Measurements from ENCODE around the gene PLCG2. TPM values are rescaled to one million over a fixed set of nuclear protein-coding genes. Genes with fewer than 3 reads are reported as not detected.

Gene PLCG2
- total RNA-seq, 6 experiments from 2014 or later, result 11.1 to 23.1 (median 17.7) TPM

DNA sequence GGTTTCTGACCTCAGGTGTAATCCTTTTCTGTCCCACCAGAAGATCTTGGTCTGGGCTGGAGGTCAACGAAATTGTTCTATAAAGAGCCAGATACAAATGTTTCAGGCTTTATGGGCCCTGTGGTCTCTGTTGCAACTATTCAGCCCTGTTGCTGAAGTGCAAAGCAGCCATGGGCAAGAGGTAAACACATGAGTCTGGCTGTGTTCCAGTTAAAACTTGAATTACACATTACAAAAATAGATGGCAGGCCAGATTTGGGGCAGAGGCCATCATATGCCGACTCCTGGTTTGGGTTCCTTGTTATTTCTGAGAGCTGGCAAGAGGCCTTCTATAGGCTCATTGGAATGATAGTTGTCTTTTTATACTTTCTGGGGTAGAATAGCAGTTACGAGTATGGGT is 117.8 kb downstream of the PLCG2 start:
- TF ChIP-seq, protein P1, sequence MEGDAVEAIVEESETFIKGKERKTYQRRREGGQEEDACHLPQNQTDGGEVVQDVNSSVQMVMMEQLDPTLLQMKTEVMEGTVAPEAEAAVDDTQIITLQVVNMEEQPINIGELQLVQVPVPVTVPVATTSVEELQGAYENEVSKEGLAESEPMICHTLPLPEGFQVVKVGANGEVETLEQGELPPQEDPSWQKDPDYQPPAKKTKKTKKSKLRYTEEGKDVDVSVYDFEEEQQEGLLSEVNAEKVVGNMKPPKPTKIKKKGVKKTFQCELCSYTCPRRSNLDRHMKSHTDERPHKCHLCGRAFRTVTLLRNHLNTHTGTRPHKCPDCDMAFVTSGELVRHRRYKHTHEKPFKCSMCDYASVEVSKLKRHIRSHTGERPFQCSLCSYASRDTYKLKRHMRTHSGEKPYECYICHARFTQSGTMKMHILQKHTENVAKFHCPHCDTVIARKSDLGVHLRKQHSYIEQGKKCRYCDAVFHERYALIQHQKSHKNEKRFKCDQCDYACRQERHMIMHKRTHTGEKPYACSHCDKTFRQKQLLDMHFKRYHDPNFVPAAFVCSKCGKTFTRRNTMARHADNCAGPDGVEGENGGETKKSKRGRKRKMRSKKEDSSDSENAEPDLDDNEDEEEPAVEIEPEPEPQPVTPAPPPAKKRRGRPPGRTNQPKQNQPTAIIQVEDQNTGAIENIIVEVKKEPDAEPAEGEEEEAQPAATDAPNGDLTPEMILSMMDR (IDR thresholded peaks at IDR 0.05), result no peak
- no peak for TF ChIP-seq POLR2A (IDR thresholded peaks at IDR 0.05)
- DNase-seq, result no peak
- WGBS (ENCODE audit: insufficient coverage, low coverage, low lambda C conversion rate, missing lambda C conversion rate), result 72% methylated on average over 3 of the region's 3 CpGs
- no peak overlapping the region for H3K4me3 ChIP-seq
- peak; percentile 25 to 53 (median 41) for ATAC-seq
- H3K27ac ChIP-seq, result no peak overlapping the region
- H3K4me1 ChIP-seq, result peaks cover 0 to 3% (median 0%) of the 10 kb centered on the region in 4 donors
- H3K36me3 ChIP-seq, result no peaks in the 10 kb centered on the region
- H3K9me3 ChIP-seq, result no peaks in the 10 kb centered on the region
- intact Hi-C loops (cut with DNase I), result no loop called here
- H3K27me3 ChIP-seq, result no peaks in the 10 kb centered on the region

DNA sequence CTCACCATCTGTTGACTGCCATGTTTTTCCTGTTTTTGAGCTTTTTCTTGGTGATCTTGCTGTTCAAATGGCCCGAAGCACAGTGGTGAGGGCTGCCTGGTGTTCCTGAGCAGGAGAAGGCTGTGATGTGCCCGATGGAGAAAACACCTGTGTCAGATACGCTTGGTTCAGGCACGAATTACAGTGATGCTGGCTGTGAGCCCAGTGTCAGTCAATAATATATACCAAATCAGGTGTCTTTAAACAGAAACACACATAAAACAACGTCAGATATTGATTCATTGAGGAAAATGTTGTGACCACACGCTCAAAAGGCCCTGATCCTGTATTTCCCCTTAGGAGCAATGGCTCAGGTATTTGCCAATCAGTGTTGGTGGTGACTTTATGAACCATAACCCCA is 120.5 kb downstream of the PLCG2 start:
- DNase-seq (no peak), ATAC-seq (no peak)
- 49% methylated on average over 6 of the region's 6 CpGs for WGBS (ENCODE audit: insufficient coverage, low coverage, low lambda C conversion rate, missing lambda C conversion rate)
- no peak overlapping the region for H3K4me3 ChIP-seq
- H3K27ac ChIP-seq, result no peak overlapping the region
- TF ChIP-seq, protein P1 (IDR thresholded peaks at IDR 0.05), result no peak
- TF ChIP-seq POLR2A (IDR thresholded peaks at IDR 0.05), result no peak
- H3K4me1 ChIP-seq, result peaks cover 0 to 3% (median 0%) of the 10 kb centered on the region in 4 donors
- H3K9me3 ChIP-seq, result no peaks in the 10 kb centered on the region
- no peaks in the 10 kb centered on the region for H3K36me3 ChIP-seq
- no peaks in the 10 kb centered on the region for H3K27me3 ChIP-seq
- intact Hi-C loops (cut with DNase I), result no loop called here

DNA sequence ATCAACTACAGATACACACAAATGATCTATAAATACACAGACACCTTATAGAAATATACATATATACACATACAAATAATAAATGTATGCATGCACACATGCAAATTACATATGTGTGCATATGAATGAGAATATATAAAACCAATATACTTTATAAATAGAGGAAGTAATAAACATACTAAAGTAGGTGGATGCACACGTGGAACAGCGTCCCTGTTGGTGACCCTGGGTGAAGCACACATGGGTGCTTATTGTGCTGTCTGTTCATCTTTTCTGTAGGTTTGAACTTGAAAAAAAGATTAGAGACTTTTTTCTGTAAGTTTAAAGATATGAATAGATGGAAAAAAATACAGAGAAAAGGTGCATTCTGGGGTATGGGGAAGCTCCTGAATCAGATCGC is 120.9 kb downstream of the PLCG2 start:
- intact Hi-C loops (cut with DNase I), result no loop called here
- Histone ChIP-seq H3K4me3 (no peak overlapping the region), H3K27me3 (no peaks in the 10 kb centered on the region), H3K36me3 (no peaks in the 10 kb centered on the region), H3K27ac (no peak overlapping the region), H3K4me1 (peaks cover 0 to 3% (median 0%) of the 10 kb centered on the region in 4 donors), H3K9me3 (no peaks in the 10 kb centered on the region)
- ATAC-seq, result no peak
- TF ChIP-seq POLR2A (IDR thresholded peaks at IDR 0.05), result no peak
- TF ChIP-seq, protein P1 (IDR thresholded peaks at IDR 0.05), result no peak
- DNase-seq, result no peak
- 89% methylated on average over 2 of the region's 3 CpGs for WGBS (ENCODE audit: insufficient coverage, low coverage, low lambda C conversion rate, missing lambda C conversion rate)

DNA sequence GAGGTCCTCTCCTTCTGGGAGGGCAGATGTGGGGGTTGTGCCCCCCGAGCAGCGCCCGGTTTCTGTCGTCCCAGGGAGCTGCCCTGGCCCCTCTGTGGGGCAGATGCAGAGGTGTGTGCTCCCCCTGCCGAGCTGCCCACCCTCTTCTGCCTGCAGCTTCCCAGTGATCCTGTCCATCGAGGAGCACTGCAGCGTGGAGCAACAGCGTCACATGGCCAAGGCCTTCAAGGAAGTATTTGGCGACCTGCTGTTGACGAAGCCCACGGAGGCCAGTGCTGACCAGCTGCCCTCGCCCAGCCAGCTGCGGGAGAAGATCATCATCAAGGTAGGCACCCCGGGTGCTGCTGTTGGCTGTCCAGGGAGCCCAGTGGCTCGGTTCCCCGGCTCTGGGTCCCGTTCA is 121.4 kb downstream of the PLCG2 start:
- intact Hi-C loops (cut with DNase I), result no loop called here
- TF ChIP-seq, protein P1 (IDR thresholded peaks at IDR 0.05), result no peak
- TF ChIP-seq POLR2A (IDR thresholded peaks at IDR 0.05), result no peak
- Histone ChIP-seq H3K27ac (no peak overlapping the region), H3K27me3 (no peaks in the 10 kb centered on the region), H3K36me3 (peaks cover 0 to 4% (median 0%) of the 10 kb centered on the region in 4 donors), H3K9me3 (no peaks in the 10 kb centered on the region), H3K4me1 (peaks cover 0 to 3% (median 0%) of the 10 kb centered on the region in 4 donors), H3K4me3 (no peak overlapping the region)
- WGBS (ENCODE audit: insufficient coverage, low coverage, low lambda C conversion rate, missing lambda C conversion rate), result 100% methylated on average over 4 of the region's 17 CpGs
- DNase-seq, result no peak
- ATAC-seq, result no peak

DNA sequence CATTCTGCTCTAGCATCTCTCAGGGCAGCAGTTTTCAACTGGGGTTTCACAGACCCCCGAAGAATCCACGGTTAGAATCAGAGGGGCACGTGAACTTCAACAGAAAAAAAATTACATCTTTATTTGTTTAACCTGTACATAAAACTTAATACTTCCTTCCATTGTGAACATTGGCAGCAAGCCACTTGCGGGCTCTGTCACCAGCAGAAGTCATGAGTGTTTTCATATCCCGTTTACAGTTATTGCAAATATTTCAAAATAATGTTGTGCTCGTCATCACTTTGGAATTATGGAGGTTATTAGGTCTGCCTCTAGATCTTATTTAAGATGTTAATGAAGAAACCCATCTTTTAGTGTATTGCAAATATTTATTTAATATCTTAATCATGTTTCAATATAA is 122.4 kb downstream of the PLCG2 start:
- H3K4me1 ChIP-seq, result peaks cover 0 to 3% (median 0%) of the 10 kb centered on the region in 4 donors
- H3K9me3 ChIP-seq, result no peaks in the 10 kb centered on the region
- H3K27me3 ChIP-seq, result no peaks in the 10 kb centered on the region
- no peak overlapping the region for H3K4me3 ChIP-seq
- peaks cover 0 to 12% (median 0%) of the 10 kb centered on the region in 4 donors for H3K36me3 ChIP-seq
- no peak for DNase-seq
- peak in 3 of 4 donors; percentile 34 to 55 (median 40) for ATAC-seq
- intact Hi-C loops (cut with DNase I), result no loop called here
- WGBS (ENCODE audit: insufficient coverage, low coverage, low lambda C conversion rate, missing lambda C conversion rate), result 60% methylated on average over 6 of the region's 6 CpGs
- TF ChIP-seq POLR2A (IDR thresholded peaks at IDR 0.05), result no peak
- TF ChIP-seq, protein P1 (IDR thresholded peaks at IDR 0.05), result no peak
- H3K27ac ChIP-seq, result no peak overlapping the region
